Measurements from ENCODE around the gene SLC8A1. TPM values are rescaled to one million over a fixed set of nuclear protein-coding genes. Genes with fewer than 3 reads are reported as not detected.
A peak's percentile ranks its signal among the peaks of the same experiment; 100 is the strongest.

SLC8A1 gene
- total RNA-seq, 3 donors from 2014 or later, result 6.0 to 164 (median 17.0) TPM

- intact Hi-C loops (cut with DNase I, micrococcal nuclease), result no loop called here
Observed at GRCh38 chr2:40480596-40480995, 28.7 kb upstream of the SLC8A1 start.

GRCh38 chr2:40480073-40480472 is 28.2 kb upstream of the SLC8A1 start:
- intact Hi-C loops (cut with DNase I, micrococcal nuclease), result no loop called here
- H3K9me3 ChIP-seq, result no peaks in the 10 kb centered on the region
- no peak for DNase-seq
- no peak overlapping the region for H3K4me3 ChIP-seq
- ATAC-seq, result peak; percentile 26
- no peaks in the 10 kb centered on the region for H3K4me1 ChIP-seq (ENCODE audit: low read depth)
- H3K36me3 ChIP-seq (ENCODE audit: low read depth), result no peaks in the 10 kb centered on the region
- no peak for TF ChIP-seq CTCF (IDR thresholded peaks at IDR 0.05)

More at GRCh38 chr2:40480596-40480995, 28.7 kb upstream of the SLC8A1 start:
- DNase-seq, result no peak
- H3K36me3 ChIP-seq (ENCODE audit: low read depth), result no peaks in the 10 kb centered on the region
- no peak for ATAC-seq
- H3K4me1 ChIP-seq (ENCODE audit: low read depth), result no peaks in the 10 kb centered on the region
- no peak overlapping the region for H3K4me3 ChIP-seq
- no peaks in the 10 kb centered on the region for H3K9me3 ChIP-seq
- TF ChIP-seq CTCF (IDR thresholded peaks at IDR 0.05), result no peak

- no peaks in the 10 kb centered on the region for H3K4me1 ChIP-seq (ENCODE audit: low read depth)
- no peak for TF ChIP-seq CTCF (IDR thresholded peaks at IDR 0.05)
- intact Hi-C loops (cut with DNase I, micrococcal nuclease), result no loop called here
- ATAC-seq (no peak), DNase-seq (no peak)
- no peaks in the 10 kb centered on the region for H3K9me3 ChIP-seq
- H3K36me3 ChIP-seq (ENCODE audit: low read depth), result no peaks in the 10 kb centered on the region
- no peak overlapping the region for H3K4me3 ChIP-seq
Observed at GRCh38 chr2:40477361-40477760, 25.5 kb upstream of the SLC8A1 start.

GRCh38 chr2:40476436-40476835 is 24.5 kb upstream of the SLC8A1 start:
- TF ChIP-seq CTCF (IDR thresholded peaks at IDR 0.05), result no peak
- no peaks in the 10 kb centered on the region for H3K9me3 ChIP-seq
- ATAC-seq (no peak), DNase-seq (no peak)
- no peaks in the 10 kb centered on the region for H3K36me3 ChIP-seq (ENCODE audit: low read depth)
- intact Hi-C loops (cut with DNase I, micrococcal nuclease), result no loop called here
- no peaks in the 10 kb centered on the region for H3K4me1 ChIP-seq (ENCODE audit: low read depth)
- no peak overlapping the region for H3K4me3 ChIP-seq

- intact Hi-C loops (cut with DNase I, micrococcal nuclease), result no loop called here
- DNase-seq (no peak), ATAC-seq (no peak)
- H3K9me3 ChIP-seq, result no peaks in the 10 kb centered on the region
- no peaks in the 10 kb centered on the region for H3K4me1 ChIP-seq (ENCODE audit: low read depth)
- TF ChIP-seq CTCF (IDR thresholded peaks at IDR 0.05), result no peak
- H3K4me3 ChIP-seq, result no peak overlapping the region
- H3K36me3 ChIP-seq (ENCODE audit: low read depth), result no peaks in the 10 kb centered on the region
Observed at GRCh38 chr2:40474306-40474705, 22.4 kb upstream of the SLC8A1 start.

- ATAC-seq, result no peak
- no peaks in the 10 kb centered on the region for H3K36me3 ChIP-seq (ENCODE audit: low read depth)
Observed at GRCh38 chr2:40471866-40472265, 20.0 kb upstream of the SLC8A1 start.

More at GRCh38 chr2:40471866-40472265, 20.0 kb upstream of the SLC8A1 start:
- DNase-seq, result no peak
- no peak for TF ChIP-seq CTCF (IDR thresholded peaks at IDR 0.05)
- Histone ChIP-seq H3K9me3 (no peaks in the 10 kb centered on the region), H3K4me3 (no peak overlapping the region), H3K4me1 (ENCODE audit: low read depth) (no peaks in the 10 kb centered on the region)
- intact Hi-C loops (cut with DNase I, micrococcal nuclease), result no loop called here
